Smooth muscle cell (in vitro differentiated cells): Measurements from ENCODE around the gene MGAT5B. TPM values are rescaled to one million over a fixed set of nuclear protein-coding genes. Genes with fewer than 3 reads are reported as not detected.

Source experiments
- DNase-seq: peaks from one replicate; lab custom pipeline; 2025; ENCODE audit not compliant: unreplicated experiment; lab: John Stamatoyannopoulos, UW
- H2AFZ ChIP-seq: fragments of 200-600 bp; sonication (generic); 2 replicates; pipeline ENCODE4 v1.6.0; 2016; ENCODE audit warnings: antibody characterized with exemption, low read depth, mild to moderate bottlenecking
- H3F3A ChIP-seq: fragments of 200-600 bp; sonication (generic); 2 replicates; pipeline ENCODE4 v1.6.0; 2017; ENCODE audit warnings: antibody characterized with exemption, low read depth
- H3K27ac ChIP-seq: fragments of 200-600 bp; sonication (generic); 2 replicates; pipeline ENCODE4 v1.5.1; 2016; ENCODE audit warnings: low read depth, mild to moderate bottlenecking
- H3K27me3 ChIP-seq: fragments of 200-600 bp; sonication (generic); 2 replicates; pipeline ENCODE4 v1.6.1; 2016; ENCODE audit warnings: low read depth, mild to moderate bottlenecking
- H3K36me3 ChIP-seq: fragments of 200-600 bp; sonication (generic); 2 replicates; pipeline ENCODE4 v1.5.1; 2016; ENCODE audit warnings: low read depth
- H3K4me1 ChIP-seq: fragments of 200-600 bp; sonication (generic); 2 replicates; pipeline ENCODE4 v1.5.1; 2016; ENCODE audit warnings: low read depth
- H3K4me2 ChIP-seq: fragments of 200-600 bp; sonication (generic); 2 replicates; pipeline ENCODE4 v1.6.0; 2016; ENCODE audit warnings: mild to moderate bottlenecking
- H3K4me3 ChIP-seq: fragments of 200-600 bp; sonication (generic); 2 replicates; pipeline ENCODE4 v1.5.1; 2016; ENCODE audit warnings: mild to moderate bottlenecking
- H3K79me2 ChIP-seq: fragments of 200-600 bp; sonication (generic); 2 replicates; pipeline ENCODE4 v1.6.0; 2016; ENCODE audit warnings: low read depth, mild to moderate bottlenecking
- H3K9ac ChIP-seq: fragments of 200-600 bp; sonication (generic); 2 replicates; pipeline ENCODE4 v1.6.0; 2016; ENCODE audit warnings: low read depth
- H3K9me3 ChIP-seq: fragments of 200-600 bp; sonication (generic); replicated peaks from 2 replicates; pipeline ENCODE4 v1.5.1; 2016; ENCODE audit warnings: low read depth
- H4K20me1 ChIP-seq: fragments of 200-600 bp; sonication (generic); 2 replicates; pipeline ENCODE4 v1.6.0; 2016; ENCODE audit warnings: low read depth
- WGBS: methylation state at CpG from one replicate; pipeline ENCODE4 v1.1.7; 2016; ENCODE audit warnings: low lambda C conversion rate; 5-methylcytosine and 5-hydroxymethylcytosine counted together
- polyA plus RNA-seq: library from polyadenylated mRNA; unstranded; fragments of >200 nt; fragmentation: Nextera tagmentation; extraction: Ambion mirVana; gene quantifications from 2 replicates; pipeline ENCODE4 v1.2.1, GENCODE V29; 2016
- total RNA-seq: library from RNA; depleted of rRNA; stranded (reverse); fragments of >200 nt; gene quantifications from 2 replicates; pipeline ENCODE4 v1.2.3, GENCODE V29; 2014
- TF ChIP-seq, protein P1 (sequence below): fragments of 200-600 bp; sonication (generic); IDR thresholded peaks from 2 replicates; pipeline ENCODE4 v1.5.1; 2017; ENCODE audit warnings: borderline replicate concordance, mild to moderate bottlenecking, antibody characterized with exemption; ENCODE audit not compliant: insufficient read depth, poor library complexity, severe bottlenecking

MGAT5B gene
- total and polyA plus RNA-seq, 2 experiments from 2014 or later = 0.78 to 7.6 TPM

DNA sequence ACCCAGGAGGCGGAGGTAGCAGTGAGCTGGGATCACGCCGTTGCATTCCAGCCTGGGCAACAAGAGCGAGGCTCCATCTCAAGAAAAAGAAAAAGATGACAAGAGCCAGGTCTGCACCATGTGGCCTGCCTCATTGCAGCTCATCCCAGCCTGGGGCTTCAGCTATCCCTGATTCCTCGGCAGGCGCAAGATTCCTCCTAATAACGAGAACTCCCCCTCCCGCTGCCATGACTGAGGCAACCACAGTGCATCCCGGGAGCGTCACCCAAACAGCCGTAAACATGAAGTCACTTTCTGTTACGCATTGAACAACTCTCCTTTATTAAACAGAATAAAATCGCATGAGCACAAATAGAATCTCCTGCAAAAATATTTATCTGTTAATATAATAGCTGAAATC, 120.6 kb downstream of the MGAT5B start:
- H3F3A ChIP-seq = no peaks in the 10 kb centered on the region
- H3K79me2 ChIP-seq = no peaks in the 10 kb centered on the region
- H2AFZ ChIP-seq = no peak overlapping the region
- no peaks in the 10 kb centered on the region for H3K9me3 ChIP-seq
- no peak overlapping the region for H3K9ac ChIP-seq
- H3K27ac ChIP-seq = no peak overlapping the region
- TF ChIP-seq, protein P1, sequence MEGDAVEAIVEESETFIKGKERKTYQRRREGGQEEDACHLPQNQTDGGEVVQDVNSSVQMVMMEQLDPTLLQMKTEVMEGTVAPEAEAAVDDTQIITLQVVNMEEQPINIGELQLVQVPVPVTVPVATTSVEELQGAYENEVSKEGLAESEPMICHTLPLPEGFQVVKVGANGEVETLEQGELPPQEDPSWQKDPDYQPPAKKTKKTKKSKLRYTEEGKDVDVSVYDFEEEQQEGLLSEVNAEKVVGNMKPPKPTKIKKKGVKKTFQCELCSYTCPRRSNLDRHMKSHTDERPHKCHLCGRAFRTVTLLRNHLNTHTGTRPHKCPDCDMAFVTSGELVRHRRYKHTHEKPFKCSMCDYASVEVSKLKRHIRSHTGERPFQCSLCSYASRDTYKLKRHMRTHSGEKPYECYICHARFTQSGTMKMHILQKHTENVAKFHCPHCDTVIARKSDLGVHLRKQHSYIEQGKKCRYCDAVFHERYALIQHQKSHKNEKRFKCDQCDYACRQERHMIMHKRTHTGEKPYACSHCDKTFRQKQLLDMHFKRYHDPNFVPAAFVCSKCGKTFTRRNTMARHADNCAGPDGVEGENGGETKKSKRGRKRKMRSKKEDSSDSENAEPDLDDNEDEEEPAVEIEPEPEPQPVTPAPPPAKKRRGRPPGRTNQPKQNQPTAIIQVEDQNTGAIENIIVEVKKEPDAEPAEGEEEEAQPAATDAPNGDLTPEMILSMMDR = no peak
- H3K27me3 ChIP-seq = no peaks in the 10 kb centered on the region
- no peak overlapping the region for H3K4me2 ChIP-seq
- H4K20me1 ChIP-seq = no peaks in the 10 kb centered on the region
- no peak overlapping the region for H3K4me3 ChIP-seq
- H3K36me3 ChIP-seq = no peaks in the 10 kb centered on the region
- no peak for DNase-seq
- 91% methylated on average over 13 of the region's 13 CpGs for WGBS
- peaks cover 3% of the 10 kb centered on the region for H3K4me1 ChIP-seq

DNA sequence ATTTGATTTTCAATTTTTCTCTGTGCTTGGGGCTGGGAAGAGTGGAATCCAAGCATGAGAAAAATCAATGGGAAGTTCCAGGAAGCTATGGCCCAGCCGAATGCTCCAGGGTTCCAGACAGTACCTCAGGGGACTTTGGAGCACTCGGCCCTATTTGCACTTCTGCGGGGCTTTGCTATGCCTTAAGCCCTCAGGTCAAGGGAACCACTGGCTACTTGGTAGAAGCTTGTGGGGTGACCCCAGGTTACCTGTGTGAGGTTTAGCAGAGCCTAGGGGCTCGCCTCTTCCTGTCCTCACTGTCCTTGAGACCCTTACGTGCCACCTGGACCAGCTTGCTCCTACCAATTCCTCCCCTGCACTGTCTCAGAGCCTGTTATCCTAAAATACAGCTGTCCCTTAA, 121.3 kb downstream of the MGAT5B start:
- Histone ChIP-seq H3K4me3 (no peak overlapping the region), H3K4me1 (peaks cover 8% of the 10 kb centered on the region), H3K4me2 (no peak overlapping the region), H3K9ac (no peak overlapping the region), H3K79me2 (no peaks in the 10 kb centered on the region), H3K9me3 (no peaks in the 10 kb centered on the region), H3F3A (no peaks in the 10 kb centered on the region), H3K36me3 (no peaks in the 10 kb centered on the region), H3K27ac (no peak overlapping the region), H4K20me1 (no peaks in the 10 kb centered on the region), H3K27me3 (no peaks in the 10 kb centered on the region), H2AFZ (no peak overlapping the region)
- WGBS = 90% methylated on average over 5 of the region's 5 CpGs
- TF ChIP-seq, protein P1 = no peak
- DNase-seq = no peak

DNA sequence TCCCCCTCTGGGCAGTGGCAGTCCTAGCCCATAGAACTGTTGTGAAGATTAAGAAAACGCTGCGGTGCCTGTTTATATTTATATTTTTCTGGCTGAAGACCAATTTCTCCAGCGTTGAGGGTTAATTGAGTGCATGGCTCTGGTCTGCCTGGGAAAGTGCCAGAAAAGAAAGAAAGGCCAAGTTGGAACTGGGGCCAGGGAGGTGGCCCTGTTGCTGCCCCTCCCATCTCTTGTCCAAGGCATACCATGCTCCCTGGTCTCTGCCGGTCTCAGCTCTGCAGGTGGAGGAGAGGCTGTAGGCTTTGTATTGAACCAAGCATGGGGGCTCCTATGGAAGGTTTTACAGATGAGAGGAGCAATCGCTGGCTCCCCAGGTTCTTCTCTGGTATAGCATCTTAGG, 124.7 kb downstream of the MGAT5B start:
- no peak overlapping the region for H3K4me2 ChIP-seq
- no peak for DNase-seq
- no peak overlapping the region for H2AFZ ChIP-seq
- 87% methylated on average over 5 of the region's 5 CpGs for WGBS
- no peak overlapping the region for H3K4me3 ChIP-seq
- H3K9ac ChIP-seq = no peak overlapping the region
- peaks cover 4% of the 10 kb centered on the region for H3K27me3 ChIP-seq
- H3F3A ChIP-seq = no peaks in the 10 kb centered on the region
- H4K20me1 ChIP-seq = no peaks in the 10 kb centered on the region
- no peaks in the 10 kb centered on the region for H3K36me3 ChIP-seq
- no peak overlapping the region for H3K27ac ChIP-seq
- H3K9me3 ChIP-seq = no peaks in the 10 kb centered on the region
- TF ChIP-seq, protein P1 = no peak
- H3K79me2 ChIP-seq = no peaks in the 10 kb centered on the region
- peaks cover 22% of the 10 kb centered on the region for H3K4me1 ChIP-seq

DNA sequence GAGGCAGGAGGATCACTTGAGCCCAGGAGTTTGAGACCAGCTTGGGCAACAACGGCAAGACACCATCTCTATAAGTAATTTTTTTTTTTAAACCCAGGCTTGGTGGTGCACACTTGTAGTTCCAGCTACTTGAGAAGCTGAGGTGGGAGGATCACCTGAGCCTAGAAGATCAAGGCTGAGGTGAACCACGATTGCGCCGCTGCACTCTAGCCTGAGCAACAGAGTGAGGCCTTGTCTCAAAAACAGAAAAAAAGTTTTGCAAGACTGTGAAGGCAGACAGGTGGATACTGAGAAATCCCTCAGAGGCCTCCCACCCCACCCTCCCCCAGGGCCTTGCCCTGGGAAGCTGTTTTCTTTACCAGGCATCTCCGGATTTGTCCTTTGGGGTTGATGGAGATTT, 125.4 kb downstream of the MGAT5B start:
- 69% methylated on average over 5 of the region's 5 CpGs for WGBS
- no peak overlapping the region for H2AFZ ChIP-seq
- H4K20me1 ChIP-seq = no peaks in the 10 kb centered on the region
- DNase-seq = no peak
- peaks cover 28% of the 10 kb centered on the region for H3K4me1 ChIP-seq
- no peak overlapping the region for H3K4me2 ChIP-seq
- H3K79me2 ChIP-seq = no peaks in the 10 kb centered on the region
- H3K9ac ChIP-seq = no peak overlapping the region
- peaks cover 4% of the 10 kb centered on the region for H3K27me3 ChIP-seq
- H3F3A ChIP-seq = no peaks in the 10 kb centered on the region
- H3K4me3 ChIP-seq = no peak overlapping the region
- no peaks in the 10 kb centered on the region for H3K36me3 ChIP-seq
- no peak overlapping the region for H3K27ac ChIP-seq
- TF ChIP-seq, protein P1 = no peak
- H3K9me3 ChIP-seq = no peaks in the 10 kb centered on the region
